ENCODE results near the gene FGF16.
"Not testable (repeated sequence)": the region's sequence is repeated elsewhere in the genome, so short reads cannot be mapped to it uniquely, and the experiment has no call there.

The FGF16 gene

DNA sequence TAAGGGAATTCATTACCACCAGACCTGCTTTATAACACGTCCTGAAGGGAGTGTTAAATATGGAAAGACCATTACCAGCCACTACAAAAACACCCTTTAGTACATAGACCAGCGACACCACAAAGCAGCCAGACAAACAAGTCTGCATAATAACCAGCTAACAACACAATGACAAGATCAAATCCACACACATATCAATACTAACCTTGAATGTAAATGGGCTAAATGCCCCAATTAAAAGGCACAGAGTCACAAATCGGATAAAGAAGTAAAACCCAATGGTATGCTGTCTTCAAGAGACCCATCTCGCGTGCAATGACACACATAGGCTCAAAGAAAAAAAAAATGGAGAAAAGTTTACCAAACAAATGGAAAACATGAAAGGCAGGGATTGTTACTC lies 36.9 kb downstream of the FGF16 start:
- DNase-seq (ENCODE audit: insufficient read length, low spot score) (no peak), FAIRE-seq (no peak)
- TF ChIP-seq CTCF (IDR thresholded peaks at IDR 0.05; ENCODE audit: insufficient read depth, missing control alignments), result no peak

GRCh38 chrX:77493677-77494553 lies 46.7 kb downstream of the FGF16 start:
- no peak for FAIRE-seq
- no peak for DNase-seq (ENCODE audit: insufficient read length, low spot score)
- TF ChIP-seq CTCF (IDR thresholded peaks at IDR 0.05; ENCODE audit: insufficient read depth, missing control alignments), result no peak

GRCh38 chrX:77500164-77500563 lies 53.0 kb downstream of the FGF16 start:
- not testable (repeated sequence) for FAIRE-seq; DNase-seq (ENCODE audit: insufficient read length, low spot score)

GRCh38 chrX:77502951-77503525 lies 55.8 kb downstream of the FGF16 start:
- FAIRE-seq (no peak), DNase-seq (ENCODE audit: insufficient read length, low spot score) (no peak)
- no peak for TF ChIP-seq CTCF (IDR thresholded peaks at IDR 0.05; ENCODE audit: insufficient read depth, missing control alignments)

GRCh38 chrX:77505227-77505626 lies 58.0 kb downstream of the FGF16 start:
- FAIRE-seq, result no peak
- no peak for DNase-seq (ENCODE audit: insufficient read length, low spot score)
- no peak for TF ChIP-seq CTCF (IDR thresholded peaks at IDR 0.05; ENCODE audit: insufficient read depth, missing control alignments)
